Jurkat, Clone E6-1 (cell line): Measurements from ENCODE around the gene BCAN.
A peak's percentile ranks its signal among the peaks of the same experiment; 100 is the strongest.

Experiments used
- DNase-seq: peaks from one replicate; pipeline ENCODE4 v3.0.0-alpha.2; 2011; ENCODE audit warnings: low read depth, low spot score
- H3K4me3 ChIP-seq: 2 replicates; pipeline ENCODE4 v1.5.1; 2011; ENCODE audit warnings: mild to moderate bottlenecking, low read length, control low read depth, moderate library complexity

Gene BCAN

DNA sequence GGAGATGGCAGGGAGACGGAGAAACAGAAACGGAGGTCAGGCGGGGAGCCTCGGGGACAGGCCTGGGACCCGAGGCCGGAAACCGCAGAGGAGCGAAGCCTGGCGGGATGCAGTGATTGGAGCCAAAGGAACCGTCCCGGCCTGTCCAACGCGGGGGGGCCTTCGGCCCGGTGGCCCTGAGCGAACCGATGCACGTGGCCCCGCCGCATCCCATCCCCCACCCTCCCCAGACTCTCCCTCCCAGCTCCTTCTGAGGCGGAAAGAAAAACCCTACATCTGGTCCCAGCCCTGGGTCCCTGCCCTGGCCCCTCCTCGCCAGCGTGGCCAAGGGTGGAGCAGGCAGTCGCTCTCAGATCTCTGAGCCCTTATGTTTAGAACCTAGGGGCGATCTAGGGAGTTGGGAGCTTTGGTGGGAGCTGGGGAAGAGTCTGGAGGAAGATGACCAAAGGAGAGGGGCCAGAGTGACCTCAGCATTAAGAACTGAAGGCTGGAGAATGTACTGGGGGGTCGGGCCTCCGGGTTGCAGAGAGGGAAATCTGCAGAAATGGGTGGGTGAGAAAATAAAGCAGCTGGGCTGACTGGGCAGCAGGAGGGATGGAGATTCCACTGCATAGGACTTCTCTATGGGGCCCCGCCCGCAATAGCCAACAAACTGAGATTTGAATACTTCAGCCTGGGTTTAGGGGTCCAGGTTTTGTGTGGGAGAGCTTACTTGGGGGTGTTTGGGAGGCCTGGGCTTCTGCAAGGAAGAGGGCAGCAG lies 64.9 kb downstream of the BCAN start:
- peak overlapping the region; percentile 57 for H3K4me3 ChIP-seq
- no peak for DNase-seq

DNA sequence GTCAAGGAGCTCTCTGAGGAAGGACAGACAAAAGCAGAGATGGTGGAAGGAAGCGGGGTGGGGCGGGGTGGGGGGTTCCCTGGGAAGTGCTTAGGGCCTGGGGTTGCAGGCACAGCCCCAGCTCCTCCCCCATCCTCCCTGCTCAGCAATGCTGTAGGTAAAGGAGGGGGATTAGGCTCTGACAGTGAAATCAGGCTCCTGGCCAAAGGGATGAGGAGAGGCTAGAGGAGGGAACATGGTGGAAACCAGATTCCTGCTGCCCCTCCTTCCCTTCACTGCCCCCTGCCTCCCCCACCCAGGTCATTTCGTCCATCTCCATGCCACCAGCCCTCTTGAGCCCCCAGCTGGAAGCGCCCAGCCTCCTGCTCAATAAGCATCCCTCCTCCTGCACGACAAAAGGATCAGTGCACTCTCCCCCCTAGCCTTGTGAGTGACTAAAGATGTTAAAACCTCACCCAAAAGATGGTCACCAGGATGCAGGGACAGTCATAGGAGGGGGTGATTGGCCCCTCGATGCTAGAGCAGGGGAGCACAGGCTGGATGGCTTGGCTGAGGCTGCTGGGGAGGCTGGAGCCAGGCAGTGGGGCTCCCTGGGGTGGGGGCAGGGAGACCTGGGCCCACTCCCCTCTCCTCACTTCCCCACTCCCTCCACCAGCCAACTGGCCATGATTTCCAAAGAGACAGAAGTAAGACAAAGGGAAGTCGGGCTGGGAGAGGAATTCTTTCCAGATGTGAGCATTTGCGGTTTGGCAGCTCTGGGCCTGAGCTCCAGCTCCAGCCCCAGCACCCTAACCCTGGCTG lies 65.7 kb downstream of the BCAN start:
- no peak for DNase-seq
- no peak overlapping the region for H3K4me3 ChIP-seq

DNA sequence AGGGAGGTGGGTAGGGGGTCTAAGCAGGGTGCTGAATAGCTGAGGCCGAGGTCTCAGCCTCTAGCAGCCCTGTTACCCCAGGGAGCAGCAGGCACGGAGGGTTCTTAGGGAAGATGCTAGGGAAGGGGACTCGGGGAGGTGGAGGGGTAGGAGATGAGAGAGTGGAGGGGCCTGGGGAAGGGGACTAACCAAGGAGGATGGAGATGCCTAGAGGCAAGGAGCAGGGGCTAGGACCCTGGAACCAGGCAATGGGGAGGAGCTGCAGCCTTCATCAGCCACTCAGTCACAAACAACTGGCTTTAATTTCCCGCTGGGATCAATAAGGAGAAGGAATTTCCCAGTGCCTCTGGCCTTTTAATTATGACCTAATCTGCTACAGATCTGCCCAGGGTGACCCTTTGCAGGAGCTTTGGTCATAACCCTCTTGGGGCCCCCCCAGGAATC lies 66.3 kb downstream of the BCAN start:
- no peak overlapping the region for H3K4me3 ChIP-seq
- DNase-seq, result no peak

DNA sequence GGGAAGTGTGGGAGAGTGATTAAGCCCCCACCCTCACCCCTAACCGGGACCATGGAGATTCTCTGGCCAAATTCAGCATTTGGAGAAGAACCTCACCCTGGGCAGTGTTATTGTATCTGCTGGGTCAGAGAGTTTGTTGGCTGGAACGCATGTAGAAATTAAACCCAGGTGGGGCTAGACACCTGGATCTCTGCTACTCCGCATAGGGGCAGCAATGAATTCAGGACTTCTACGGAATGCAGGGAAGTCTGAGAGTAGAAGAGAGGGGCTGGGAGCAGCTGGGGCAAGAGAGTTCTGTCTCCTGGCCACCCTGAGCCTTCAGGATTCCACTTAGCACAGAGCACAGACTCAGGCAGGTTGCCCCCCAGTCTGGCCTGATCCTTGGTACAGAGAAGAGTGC lies 67.1 kb downstream of the BCAN start:
- DNase-seq, result no peak
- H3K4me3 ChIP-seq, result no peak overlapping the region
